Immature natural killer cell (primary cell): ENCODE data around the gene DYNLT2B. TPM values are rescaled to one million over a fixed set of nuclear protein-coding genes. Genes with fewer than 3 reads are reported as not detected.
"Not testable (repeated sequence)": the region's sequence is repeated elsewhere in the genome, so short reads cannot be mapped to it uniquely, and the experiment has no call there.

Experiments
- DNase-seq, 3 donors: peaks; one replicate each; pipeline ENCODE4 v3.0.0; 2022; ENCODE audit warnings: mixed read lengths in 1 of 3
- H3K27ac Mint-ChIP-seq, 6 donors: one replicate each; pipeline ENCODE4 v1.8.0; 2020; ENCODE audit warnings: mixed read lengths in 6 of 6, mild to moderate bottlenecking in 5 of 6, inconsistent platforms in 4 of 6, moderate library complexity in 3 of 6
- H3K27me3 Mint-ChIP-seq, 3 donors: one replicate each; pipeline ENCODE4 v1.8.0; 2020 to 2021; ENCODE audit warnings: low read depth in 3 of 3, mild to moderate bottlenecking in 3 of 3, mixed read lengths in 3 of 3, moderate library complexity in 3 of 3, inconsistent platforms in 1 of 3
- H3K36me3 Mint-ChIP-seq, 3 donors: one replicate each; pipeline ENCODE4 v1.8.0; 2020; ENCODE audit warnings: mixed read lengths in 3 of 3, inconsistent platforms in 2 of 3, mild to moderate bottlenecking in 2 of 3
- H3K4me1 Mint-ChIP-seq, 2 donors: one replicate each; pipeline ENCODE4 v1.8.0; 2020; ENCODE audit warnings: inconsistent platforms in 2 of 2, mild to moderate bottlenecking in 2 of 2, mixed read lengths in 2 of 2, moderate library complexity in 1 of 2
- H3K4me3 Mint-ChIP-seq, 5 donors: one replicate each; pipeline ENCODE4 v1.8.0; 2020; ENCODE audit warnings: mild to moderate bottlenecking in 5 of 5, mixed read lengths in 5 of 5, inconsistent platforms in 3 of 5, moderate library complexity in 3 of 5
- H3K9me3 Mint-ChIP-seq, 6 donors: one replicate each; pipeline ENCODE4 v1.8.0; 2020; ENCODE audit warnings: mild to moderate bottlenecking in 6 of 6, mixed read lengths in 6 of 6, inconsistent platforms in 4 of 6, moderate library complexity in 3 of 6
- polyA plus RNA-seq, 3 donors: library from polyadenylated mRNA; unstranded; fragments of 300-500 nt; fragmentation: Illumina TruSeq; gene quantifications; one replicate each; pipeline ENCODE4 v1.2.3, GENCODE V29; 2021

Gene DYNLT2B
- polyA plus RNA-seq, 3 donors from 2014 or later, result 15.6 to 17.8 (median 16.8) TPM

DNA sequence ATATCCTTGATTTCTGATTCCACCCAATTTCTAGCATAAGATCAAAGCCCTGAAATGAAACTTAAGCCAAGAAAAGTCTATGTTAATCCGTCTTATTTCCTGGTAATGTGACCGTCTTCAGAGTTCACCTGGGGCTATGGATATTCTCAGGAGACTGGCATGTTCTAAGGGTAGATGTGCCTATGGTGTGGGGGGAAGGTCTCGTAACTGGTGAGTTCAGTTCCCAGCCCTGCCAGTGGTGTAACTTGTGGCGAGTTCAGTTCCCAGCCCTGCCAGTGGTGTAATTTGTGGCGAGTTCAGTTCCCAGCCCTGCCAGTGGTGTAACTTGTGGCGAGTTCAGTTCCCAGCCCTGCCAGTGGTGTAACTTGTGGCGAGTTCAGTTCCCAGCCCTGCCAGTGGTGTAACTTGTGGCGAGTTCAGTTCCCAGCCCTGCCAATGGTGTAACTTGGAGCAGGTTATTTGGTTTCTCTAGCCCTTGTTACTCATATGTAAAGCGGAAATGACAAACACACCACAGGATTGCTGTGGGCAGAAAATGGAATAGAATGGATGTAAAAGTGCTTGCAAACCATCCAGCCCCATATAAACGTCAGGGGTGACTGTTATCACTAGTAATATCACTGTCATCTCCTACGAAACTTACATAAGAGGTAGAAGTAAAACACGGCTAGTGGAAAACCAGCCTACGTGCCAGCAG, 71.3 kb downstream of the DYNLT2B start:
- peak; percentile 13 to 61 (median 44) for DNase-seq
- Mint-ChIP-seq H3K9me3 (no peaks in the 10 kb centered on the region), H3K4me1 (peaks cover 5 to 21% of the 10 kb centered on the region in 2 donors), H3K36me3 (peaks cover 4 to 21% (median 16%) of the 10 kb centered on the region in 3 donors), H3K4me3 (peak overlapping the region in 1 of 5 donors; percentile 42), H3K27me3 (peaks cover 0 to 2% (median 0%) of the 10 kb centered on the region in 3 donors), H3K27ac (peak overlapping the region in 5 of 6 donors; percentile 21 to 81 (median 79))

DNA sequence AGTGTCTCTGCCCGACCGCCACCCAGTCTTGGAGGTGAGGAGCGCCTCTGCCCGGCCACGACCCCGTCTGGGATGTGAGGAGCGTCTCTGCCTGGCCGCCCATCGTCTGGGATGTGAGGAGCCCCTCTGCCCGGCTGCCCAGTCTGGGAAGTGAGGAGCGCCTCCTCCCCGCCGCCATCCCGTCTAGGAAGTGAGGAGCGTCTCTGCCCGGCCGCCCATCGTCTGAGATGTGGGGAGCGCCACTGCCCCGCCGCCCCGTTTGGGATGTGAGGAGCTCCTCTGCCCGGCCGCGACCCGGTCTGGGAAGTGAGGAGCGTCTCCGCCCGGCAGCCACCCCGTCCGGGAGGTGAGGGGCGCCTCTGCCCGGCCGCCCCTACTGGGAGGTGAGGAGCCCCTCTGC, 73.9 kb downstream of the DYNLT2B start:
- not testable (repeated sequence) for H3K27ac Mint-ChIP-seq, DNase-seq, H3K27me3 Mint-ChIP-seq, H3K4me3 Mint-ChIP-seq, H3K9me3 Mint-ChIP-seq
- H3K36me3 Mint-ChIP-seq, result peaks cover 10 to 41% (median 34%) of the 10 kb centered on the region in 3 donors
- H3K4me1 Mint-ChIP-seq, result peaks cover 5 to 21% of the 10 kb centered on the region in 2 donors

DNA sequence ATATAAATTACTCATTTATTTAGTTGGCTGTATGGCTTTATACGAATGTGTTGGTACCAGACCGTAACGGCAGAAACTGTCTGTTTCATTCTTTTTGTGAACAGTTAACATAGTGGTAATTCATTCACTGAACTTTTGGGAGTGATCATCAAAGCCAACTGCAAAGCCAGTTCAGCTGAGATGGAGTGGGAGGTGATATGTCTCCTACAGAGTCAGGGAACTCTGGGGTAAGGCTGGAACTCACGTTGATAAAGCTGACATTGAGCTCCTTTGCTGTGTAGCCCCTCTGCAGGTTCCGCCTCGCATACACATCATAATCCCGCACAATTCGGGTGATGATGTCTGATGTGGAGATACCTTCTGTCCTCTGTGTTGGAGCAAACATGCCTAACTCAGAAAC, 76.3 kb downstream of the DYNLT2B start:
- H3K27ac Mint-ChIP-seq, result peak overlapping the region in 1 of 6 donors; percentile 6
- peaks cover 10 to 54% (median 42%) of the 10 kb centered on the region in 3 donors for H3K36me3 Mint-ChIP-seq
- no peaks in the 10 kb centered on the region for H3K9me3 Mint-ChIP-seq
- peaks cover 11 to 25% of the 10 kb centered on the region in 2 donors for H3K4me1 Mint-ChIP-seq
- DNase-seq, result no peak
- H3K4me3 Mint-ChIP-seq, result no peak overlapping the region
- H3K27me3 Mint-ChIP-seq, result no peaks in the 10 kb centered on the region

Other genes with a start within 250 kb of the DYNLT2B start
- gene TFRC, start 236.2 kb downstream of the DYNLT2B start, polyA plus RNA-seq, result 10 to 100 TPM in 1 of 3 donors, 1 to 10 TPM in 2; 8.9 to 11.0 (median 9.7) TPM
- gene ZDHHC19, start 106.8 kb downstream of the DYNLT2B start, polyA plus RNA-seq, result not detected
- 1 to 10 TPM in 1 of 3 donors, under 1 TPM in 1, not detected in 1; 0.62 to 1.6 TPM for gene SLC51A, start 101.7 kb downstream of the DYNLT2B start, polyA plus RNA-seq
- gene PCYT1A, start 30.5 kb downstream of the DYNLT2B start, polyA plus RNA-seq, result 10 to 100 TPM; 19.4 to 38.3 (median 32.0) TPM
- 10 to 100 TPM in 1 of 3 donors, 1 to 10 TPM in 1, under 1 TPM in 1; 0.84 to 10.5 (median 5.1) TPM for gene TM4SF19, start 20.1 kb upstream of the DYNLT2B start, polyA plus RNA-seq
- 10 to 100 TPM; 13.8 to 36.7 (median 18.5) TPM for gene UBXN7, start 114.2 kb upstream of the DYNLT2B start, polyA plus RNA-seq
- 10 to 100 TPM in 2 of 3 donors, 1 to 10 TPM in 1; 7.6 to 23.9 (median 12.0) TPM for gene RNF168, start 185.5 kb upstream of the DYNLT2B start, polyA plus RNA-seq
- gene SMCO1, start 197.1 kb upstream of the DYNLT2B start, polyA plus RNA-seq, result not detected